ENCODE measurements around the gene GARIN5B.
"Not testable (repeated sequence)": the region's sequence is repeated elsewhere in the genome, so short reads cannot be mapped to it uniquely, and the experiment has no call there.

Gene GARIN5B

DNA sequence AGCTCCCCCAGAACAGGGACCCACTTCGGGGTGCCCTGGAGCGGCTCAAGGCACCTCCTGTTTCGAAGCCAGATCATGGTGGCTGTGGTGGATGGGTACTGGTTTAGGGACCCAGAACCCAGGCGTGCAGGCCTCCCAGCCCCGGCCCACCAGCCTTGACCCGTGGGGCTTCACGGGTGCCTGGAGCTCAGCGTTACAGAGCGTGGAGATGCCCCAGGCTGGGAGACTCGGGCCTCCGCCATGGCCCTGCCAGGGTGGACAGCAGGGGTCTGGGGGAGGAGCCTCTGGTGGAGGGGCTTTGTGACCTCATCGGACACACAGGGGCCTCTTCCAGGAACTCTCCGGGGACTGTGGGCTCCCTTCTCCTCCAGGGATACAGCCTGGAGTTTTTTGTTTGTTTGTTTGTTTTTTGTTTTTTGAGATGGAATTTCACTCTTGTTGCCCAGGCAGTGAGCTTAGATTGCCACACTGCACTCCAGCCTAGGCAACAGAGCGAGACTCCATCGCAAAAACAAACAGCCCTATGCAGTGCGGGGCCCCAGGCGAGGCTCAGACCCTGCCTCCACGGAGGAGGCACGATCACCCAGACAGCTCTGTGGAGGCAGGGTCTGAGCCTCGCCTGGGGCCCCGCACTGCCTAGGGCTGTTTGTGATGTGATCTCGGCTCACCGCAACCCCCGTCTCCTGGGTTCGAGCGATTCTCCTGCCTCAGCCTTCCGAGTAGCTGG, at the start of gene GARIN5B:
TSS of gene GARIN5B (minus strand) at position 271 of the 727 bp plus-strand sequence. CDS start at position 77, 194 bp downstream.
- no peak for DNase-seq (ENCODE audit: low spot score)

DNA sequence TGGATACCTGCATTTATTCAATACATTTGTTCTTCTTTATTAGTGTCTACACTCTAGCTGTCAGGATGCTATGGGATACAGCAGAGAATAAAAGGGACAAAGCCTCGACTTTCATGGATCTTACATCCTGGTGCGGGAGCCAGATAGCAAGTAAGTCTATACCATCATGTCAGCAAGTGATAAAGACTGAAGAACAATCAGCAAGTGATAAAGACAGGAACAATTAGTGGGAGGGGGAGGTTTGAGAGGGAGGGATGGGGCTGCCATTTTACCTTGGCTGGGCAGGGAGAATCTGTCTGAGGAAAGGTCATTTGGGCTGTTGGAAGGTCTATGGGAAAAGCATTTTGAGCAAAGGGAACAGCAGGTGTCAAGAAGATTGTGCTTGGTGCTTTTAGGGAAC, 47.1 kb upstream of the GARIN5B start:
- no peak for DNase-seq (ENCODE audit: low spot score)

- DNase-seq (ENCODE audit: low spot score), result not testable (repeated sequence)
Observed at GRCh38 chr19:55409179-55409578, 46.1 kb upstream of the GARIN5B start.

GRCh38 chr19:55408533-55408872, 45.4 kb upstream of the GARIN5B start:
- DNase-seq (ENCODE audit: low spot score), result no peak

- DNase-seq (ENCODE audit: low spot score), result peak; percentile 99
Observed at GRCh38 chr19:55407800-55408532, 44.9 kb upstream of the GARIN5B start.

- not testable (repeated sequence) for DNase-seq (ENCODE audit: low spot score)
Observed at GRCh38 chr19:55407550-55407799, 44.4 kb upstream of the GARIN5B start, which contains the start of gene UBE2S. Gene UBE2S (minus strand): TSS chr19:55407788. CDS start chr19:55407589, 199 bp downstream.

GRCh38 chr19:55406826-55407549, 43.9 kb upstream of the GARIN5B start:
- DNase-seq (ENCODE audit: low spot score), result no peak

GRCh38 chr19:55406091-55406825, 43.2 kb upstream of the GARIN5B start:
- no peak for DNase-seq (ENCODE audit: low spot score)

DNA sequence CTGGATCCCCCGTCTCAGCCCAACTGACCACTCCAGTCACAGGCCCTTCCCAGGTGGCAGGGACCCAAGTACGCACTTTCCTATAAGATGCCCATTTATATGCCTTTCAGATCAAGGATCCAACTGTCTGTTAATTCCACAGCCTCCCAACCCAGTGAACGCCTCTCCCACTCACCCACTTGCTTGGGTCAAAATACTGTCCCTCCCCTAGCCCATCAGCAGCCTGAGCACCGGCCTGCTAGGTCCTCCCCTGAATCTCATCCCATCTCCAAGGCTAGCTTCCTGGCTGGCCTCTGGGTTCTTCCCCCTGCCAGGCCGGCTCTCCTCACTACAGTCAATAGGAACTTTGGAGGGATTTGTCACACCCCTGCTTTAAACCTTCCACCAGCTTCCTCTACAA, 42.6 kb upstream of the GARIN5B start:
- DNase-seq (ENCODE audit: low spot score), result no peak

DNA sequence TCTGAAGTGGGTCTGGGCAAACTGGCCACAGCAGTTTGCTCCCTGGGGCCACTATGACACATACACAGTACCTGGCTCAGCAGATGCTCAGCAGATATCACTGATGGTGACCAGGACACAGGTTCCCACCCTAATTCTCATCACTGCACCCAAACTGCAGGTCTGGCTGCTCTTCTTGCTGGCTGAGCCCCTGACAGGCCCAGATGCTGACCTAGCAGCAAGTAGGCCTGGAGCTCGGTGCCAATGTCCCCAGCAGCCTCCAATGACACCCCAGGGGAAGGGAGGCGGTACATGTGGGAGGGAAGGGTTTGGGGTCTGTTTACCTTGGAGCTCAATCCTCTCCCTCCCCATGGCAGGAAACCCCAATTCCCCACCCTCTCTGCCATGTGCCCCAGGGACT, 39.4 kb upstream of the GARIN5B start:
- no peak for DNase-seq (ENCODE audit: low spot score)

GRCh38 chr19:55401390-55401789, 38.3 kb upstream of the GARIN5B start:
- DNase-seq (ENCODE audit: low spot score), result not testable (repeated sequence)

DNA sequence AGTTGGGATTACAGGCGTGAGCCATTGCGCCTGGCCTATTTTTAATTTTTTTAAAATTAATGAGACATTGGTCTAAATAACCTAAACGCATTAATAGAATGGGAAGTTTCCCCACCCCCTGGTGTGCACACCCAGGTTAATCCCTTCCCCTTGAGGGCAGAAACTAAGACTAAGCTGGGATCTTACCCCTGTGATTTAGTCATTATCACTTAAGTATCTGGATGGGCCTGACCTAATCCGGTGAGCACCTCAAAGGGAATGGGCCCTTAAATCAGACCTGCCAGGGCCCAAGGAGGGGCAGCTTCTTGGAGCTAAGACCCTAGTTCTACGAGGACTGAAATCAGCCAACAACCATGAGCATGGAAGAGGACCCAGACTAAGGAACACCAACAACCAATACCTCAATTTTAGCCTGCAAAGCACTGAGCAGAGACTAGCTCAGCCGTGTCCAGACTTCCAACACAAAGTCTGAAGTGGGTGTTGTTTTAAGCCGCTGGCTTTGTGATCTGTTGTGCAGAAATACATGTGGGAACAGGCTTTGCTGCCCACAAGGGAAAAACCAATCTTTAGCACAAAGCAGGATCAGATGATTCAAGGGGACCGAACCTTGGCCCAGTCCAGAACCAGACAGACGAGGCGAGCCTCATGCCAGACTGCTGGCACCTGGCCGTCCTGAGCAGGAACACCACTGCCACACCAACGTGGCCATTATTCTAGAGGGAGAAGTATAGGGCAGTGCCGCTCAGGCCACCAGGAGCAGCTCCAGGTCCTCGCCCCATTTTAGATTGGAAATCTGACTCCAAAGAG, 37.4 kb upstream of the GARIN5B start:
- no peak for DNase-seq (ENCODE audit: low spot score)

GRCh38 chr19:55398200-55398925, 35.3 kb upstream of the GARIN5B start:
- no peak for DNase-seq (ENCODE audit: low spot score)

GRCh38 chr19:55392820-55393761, 30.0 kb upstream of the GARIN5B start:
- no peak for DNase-seq (ENCODE audit: low spot score)

- DNase-seq (ENCODE audit: low spot score), result no peak
Observed at GRCh38 chr19:55391702-55392615, 28.9 kb upstream of the GARIN5B start.

DNA sequence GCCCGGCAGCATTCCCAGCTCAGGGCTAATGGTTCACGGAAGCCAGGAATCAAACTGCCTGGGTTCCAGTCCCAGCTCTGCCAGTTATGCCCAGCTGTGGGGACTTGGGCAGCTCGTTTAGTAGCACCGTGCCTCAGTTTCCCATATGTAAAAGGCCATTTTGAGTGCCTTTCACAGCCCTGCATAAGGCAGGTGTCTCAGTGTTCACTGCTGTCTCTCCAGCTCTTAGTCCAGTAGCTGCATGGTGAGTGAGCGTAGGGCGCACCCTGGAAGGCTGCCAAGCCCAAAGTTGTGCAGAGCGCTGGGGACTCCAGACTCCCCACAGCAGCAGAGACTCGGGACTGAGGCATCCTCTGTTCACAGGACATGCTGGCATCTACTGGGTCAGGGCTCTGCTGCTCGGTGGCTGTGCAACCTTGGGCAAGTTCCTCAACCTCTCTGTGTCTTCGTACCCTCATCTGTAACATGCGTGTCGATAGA, 28.2 kb upstream of the GARIN5B start:
- no peak for DNase-seq (ENCODE audit: low spot score)

DNA sequence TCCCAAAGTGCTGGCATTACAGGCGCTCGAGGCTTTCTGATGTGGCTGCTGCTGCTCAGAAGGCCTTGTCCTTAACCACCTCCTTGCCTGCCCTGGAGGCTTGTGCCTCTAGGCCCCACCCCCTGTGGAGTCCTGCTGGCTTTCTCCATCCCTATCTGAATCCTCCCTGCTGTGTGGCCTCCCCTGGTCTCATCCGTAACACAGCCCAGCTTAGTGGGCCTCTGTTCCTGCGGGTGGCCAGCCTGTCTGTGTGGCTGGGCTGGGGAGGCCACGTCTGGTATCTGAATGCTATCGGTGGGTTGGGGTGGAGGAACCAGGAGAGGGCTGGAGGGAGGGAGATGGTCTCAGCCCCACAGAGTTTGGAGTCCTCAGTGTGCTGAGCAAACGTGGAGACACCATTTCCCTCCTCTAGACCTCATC, 27.4 kb upstream of the GARIN5B start:
- no peak for DNase-seq (ENCODE audit: low spot score)

All from putamen (tissue), 1 donor.